Measurements from ENCODE around the gene RTP1.
"Not testable (repeated sequence)": the region's sequence is repeated elsewhere in the genome, so short reads cannot be mapped to it uniquely, and the experiment has no call there.

Gene RTP1, protein sequence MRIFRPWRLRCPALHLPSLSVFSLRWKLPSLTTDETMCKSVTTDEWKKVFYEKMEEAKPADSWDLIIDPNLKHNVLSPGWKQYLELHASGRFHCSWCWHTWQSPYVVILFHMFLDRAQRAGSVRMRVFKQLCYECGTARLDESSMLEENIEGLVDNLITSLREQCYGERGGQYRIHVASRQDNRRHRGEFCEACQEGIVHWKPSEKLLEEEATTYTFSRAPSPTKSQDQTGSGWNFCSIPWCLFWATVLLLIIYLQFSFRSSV
- 0 to 0.18 (median 0) reads per million in 4 experiments for total RNA-seq

- no peak for DNase-seq
These were observed at the start of gene RTP1 for GRCh38 chr3:187197335-187197649. Gene RTP1 (plus strand): TSS chr3:187197486. CDS start chr3:187197516, 30 bp downstream.

- DNase-seq: no peak
These were observed 47.1 kb upstream of the RTP1 start for GRCh38 chr3:187150186-187150585.

DNA sequence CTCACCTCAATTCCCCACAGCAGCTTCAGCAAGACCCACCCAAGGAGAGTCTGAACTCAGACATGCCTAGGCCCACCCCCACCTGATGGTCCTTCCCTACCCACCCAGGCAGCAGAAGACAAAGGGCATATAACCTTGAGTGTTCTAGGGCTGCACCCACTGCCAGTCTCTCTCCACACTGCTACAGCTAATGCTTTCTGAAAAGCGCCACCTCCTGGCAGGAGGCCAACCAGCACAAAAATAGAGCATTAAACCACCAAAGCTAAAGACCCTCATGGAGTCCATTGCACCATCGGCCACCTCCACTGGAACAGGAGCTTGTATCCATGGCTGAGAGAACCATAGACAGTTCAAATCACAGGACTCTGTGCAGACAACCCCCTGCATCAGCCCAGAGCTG, 46.7 kb upstream of the RTP1 start:
- peak; percentile 46 for DNase-seq

DNA sequence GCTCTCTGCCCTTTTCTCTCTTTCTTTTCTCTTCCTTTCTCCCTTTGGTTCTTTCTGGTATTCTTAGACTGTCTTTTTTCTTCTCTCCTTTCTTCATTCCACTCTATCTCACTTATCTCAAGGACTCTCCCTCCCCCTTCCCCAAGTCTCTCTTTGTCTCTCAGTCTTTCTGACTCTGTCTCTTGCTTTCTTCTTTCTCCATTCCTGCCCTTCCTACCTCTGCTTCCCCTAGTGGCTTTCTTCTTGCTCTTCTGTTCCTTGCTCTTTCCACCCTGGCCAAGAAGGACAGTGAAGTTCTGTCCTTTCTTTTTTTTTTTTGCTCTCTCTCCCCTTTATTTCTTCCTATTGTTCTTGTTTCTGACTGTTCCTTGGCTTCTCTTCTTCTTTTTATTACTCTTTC, 35.7 kb upstream of the RTP1 start:
- no peak for DNase-seq

- DNase-seq: no peak
These were observed 34.9 kb upstream of the RTP1 start for GRCh38 chr3:187162265-187162953.

DNA sequence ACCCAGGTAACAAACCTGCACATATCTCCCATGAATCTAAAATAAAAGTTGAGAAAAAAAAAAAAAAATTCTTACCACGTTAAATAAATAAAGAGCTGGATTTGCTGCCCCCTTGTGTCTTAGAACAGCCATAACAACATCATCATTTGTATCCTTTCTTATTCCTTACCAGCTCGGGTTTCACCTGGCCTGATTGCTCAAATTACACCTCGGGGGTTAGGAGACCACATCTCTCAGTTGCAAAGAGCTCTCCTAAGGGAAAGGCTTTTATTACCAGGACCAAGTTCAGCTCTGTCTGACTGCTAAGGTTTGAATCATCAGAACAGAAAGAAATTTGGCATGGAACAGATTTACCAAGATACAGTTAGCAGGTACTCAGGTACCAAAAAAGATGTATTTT, 32.1 kb upstream of the RTP1 start:
- peak; percentile 2 for DNase-seq

DNA sequence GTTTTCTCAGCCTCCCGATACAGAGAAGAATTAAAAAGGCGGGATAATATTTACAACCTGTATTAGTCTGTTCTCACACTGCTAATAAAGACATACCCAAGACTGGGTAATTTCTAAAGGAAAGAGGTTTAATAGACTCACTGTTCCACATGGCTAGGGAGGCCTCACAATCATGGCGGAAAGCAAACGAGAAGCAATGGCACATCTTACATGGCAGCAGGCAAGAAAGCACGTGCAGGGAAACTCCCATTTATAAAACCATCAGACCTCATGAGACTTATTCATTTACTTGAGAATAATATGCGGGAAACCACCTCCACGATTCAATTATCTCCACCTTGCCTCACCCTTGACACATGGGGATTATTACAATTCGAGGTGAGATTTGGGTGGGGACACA, 30.5 kb upstream of the RTP1 start:
- no peak for DNase-seq

DNA sequence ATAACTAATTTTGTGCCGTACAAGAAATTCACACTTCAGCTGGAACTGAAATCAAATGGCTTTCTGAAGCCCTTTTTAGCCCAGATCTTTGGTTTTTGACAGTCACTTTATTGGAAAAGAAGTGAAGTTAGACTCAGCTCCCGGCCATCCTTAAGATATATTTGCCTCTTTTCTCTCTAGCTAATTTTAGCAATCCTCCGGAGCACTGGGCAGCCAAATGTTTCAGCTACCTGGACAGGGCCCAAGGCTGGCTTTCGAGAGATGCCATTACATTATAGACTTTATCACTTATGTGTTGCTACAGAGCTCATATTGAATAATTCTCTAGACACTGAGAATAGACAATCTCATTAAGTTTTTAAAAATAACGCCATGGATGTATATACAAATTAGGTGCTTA, 29.5 kb upstream of the RTP1 start:
- no peak for DNase-seq

DNA sequence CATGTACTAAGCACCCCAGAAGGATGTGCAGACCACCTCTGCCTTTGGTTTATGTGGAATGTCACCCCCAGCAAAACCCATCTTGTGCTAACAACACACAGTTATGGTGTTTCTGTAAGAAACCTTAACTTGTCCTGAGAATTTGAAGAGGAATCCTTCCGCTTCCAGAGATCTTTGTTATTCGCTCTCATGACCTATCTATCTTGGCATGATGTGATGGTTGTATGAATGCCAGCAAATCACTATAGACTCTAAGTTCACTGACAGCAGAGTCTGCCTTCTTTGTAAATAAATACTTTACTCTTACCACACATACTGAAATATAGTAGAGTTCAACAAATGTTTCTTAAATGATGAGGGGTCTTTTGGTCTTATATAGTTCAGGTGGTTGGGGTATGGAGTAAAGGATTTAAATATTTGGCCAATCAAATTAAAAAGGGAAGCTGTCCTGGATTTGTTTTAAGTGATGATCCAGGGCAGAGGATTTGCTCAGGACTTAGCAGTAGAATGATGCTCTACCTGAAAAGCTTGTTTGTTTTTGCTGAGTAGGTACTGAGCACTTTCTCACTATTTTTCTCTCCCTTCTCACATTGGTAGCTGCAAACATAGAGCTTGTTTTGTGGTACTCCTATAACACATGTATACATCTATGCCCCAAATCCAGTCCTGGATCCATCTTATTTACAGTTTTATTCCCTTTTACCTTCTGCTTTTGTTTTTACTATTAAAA, 27.9 kb upstream of the RTP1 start:
- no peak for DNase-seq

- DNase-seq: not testable (repeated sequence)
These were observed 26.4 kb upstream of the RTP1 start for GRCh38 chr3:187170911-187171310.

DNA sequence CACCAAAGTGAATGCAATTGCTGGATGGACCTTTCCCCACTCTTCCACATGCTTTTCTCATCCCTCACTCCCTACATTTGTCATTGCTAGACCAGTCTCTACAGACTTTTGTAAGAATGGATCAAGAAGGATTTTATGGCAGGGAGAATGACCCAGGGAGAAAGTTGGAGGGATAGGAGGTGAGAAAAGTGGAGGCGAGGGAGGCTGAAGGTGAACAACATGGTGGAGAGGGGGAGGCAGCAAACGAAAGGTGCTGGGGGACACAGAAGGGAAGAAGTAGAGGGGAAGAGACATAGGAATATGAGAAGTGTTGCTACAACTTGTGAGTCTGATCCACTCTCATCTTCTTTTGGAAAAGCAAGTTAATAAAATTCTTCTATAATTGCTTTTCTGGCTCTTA, 24.4 kb upstream of the RTP1 start:
- DNase-seq: no peak

DNA sequence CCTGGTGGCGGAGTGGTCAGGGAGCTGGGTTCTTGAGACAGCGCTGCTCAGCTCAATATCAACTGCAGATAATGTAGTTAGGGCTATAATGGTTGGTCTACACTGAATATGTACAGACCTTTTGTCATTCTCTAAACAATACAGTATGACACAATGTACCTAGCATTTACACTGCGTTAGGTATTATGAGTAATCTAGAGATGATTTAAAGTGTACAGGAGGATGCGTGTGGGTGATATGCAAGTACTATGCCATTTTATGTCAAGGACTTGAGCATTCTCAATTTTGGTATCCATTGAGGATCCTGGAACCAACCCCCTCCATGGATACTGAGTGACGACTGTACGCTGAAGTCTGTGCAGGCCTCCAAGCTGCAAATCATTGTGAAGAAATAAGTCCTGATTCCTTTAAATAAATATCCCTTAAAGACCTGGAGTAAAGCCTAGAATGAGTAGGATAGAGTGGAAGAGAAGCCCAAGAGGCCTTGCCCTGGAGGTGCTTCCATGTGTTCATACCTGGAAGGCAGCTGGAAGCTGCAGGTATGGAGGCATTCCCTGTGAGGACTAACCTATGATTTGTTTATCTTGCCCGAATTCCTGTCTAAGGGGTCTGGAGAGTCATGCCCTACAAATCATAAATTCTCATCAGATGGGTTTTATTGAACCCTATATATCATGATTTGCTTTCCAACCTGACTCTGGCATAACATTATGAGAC, 15.7 kb upstream of the RTP1 start:
- no peak for DNase-seq

- no peak for DNase-seq
These were observed 13.9 kb upstream of the RTP1 start for GRCh38 chr3:187183210-187183862.

DNA sequence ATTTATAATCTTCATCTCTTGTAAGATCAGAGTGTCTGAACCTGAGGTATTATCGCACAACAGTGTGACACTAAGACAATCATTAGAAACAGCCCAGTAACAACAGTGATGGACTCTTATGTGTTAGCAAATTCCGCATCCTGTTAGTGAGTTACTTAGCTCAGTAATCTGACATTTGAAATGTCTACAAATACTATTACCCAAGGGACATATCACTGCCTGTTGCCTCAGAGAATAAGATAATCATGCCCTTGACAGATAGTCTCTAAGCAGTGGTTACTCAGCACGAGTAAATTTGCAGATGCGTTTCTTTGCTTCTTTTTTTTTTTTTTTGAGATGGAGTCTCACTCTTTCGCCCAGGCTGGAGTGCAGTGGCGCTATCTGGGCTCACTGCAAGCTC, 13.4 kb upstream of the RTP1 start:
- DNase-seq: no peak

DNA sequence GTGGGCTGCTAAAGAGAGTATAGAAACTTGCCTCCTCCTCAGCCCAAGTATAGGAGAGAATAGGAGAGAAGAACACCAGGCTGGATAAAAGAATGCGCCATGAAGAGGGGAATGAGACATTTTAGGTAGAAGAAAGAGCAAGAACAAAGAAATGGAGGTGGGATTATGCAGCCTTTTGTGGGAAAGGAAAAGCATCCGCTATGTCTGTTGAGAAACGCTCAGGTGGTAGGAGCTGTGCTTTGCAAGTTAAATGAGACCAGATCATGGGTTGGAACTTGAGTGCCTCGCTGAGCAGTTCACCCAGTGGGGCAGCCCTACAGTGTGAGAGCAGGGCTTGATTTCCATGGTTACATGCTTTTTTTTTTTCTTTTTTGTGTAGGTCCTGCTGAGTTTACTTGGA, 11.5 kb upstream of the RTP1 start:
- DNase-seq: no peak

GRCh38 chr3:187186375-187186774, 10.9 kb upstream of the RTP1 start:
- DNase-seq: no peak

- DNase-seq: no peak
These were observed 10.4 kb upstream of the RTP1 start for GRCh38 chr3:187186801-187187421.

- DNase-seq: no peak
These were observed 8.4 kb upstream of the RTP1 start for GRCh38 chr3:187188931-187189330.

- no peak for DNase-seq
These were observed 6.0 kb upstream of the RTP1 start for GRCh38 chr3:187191271-187191670.

DNA sequence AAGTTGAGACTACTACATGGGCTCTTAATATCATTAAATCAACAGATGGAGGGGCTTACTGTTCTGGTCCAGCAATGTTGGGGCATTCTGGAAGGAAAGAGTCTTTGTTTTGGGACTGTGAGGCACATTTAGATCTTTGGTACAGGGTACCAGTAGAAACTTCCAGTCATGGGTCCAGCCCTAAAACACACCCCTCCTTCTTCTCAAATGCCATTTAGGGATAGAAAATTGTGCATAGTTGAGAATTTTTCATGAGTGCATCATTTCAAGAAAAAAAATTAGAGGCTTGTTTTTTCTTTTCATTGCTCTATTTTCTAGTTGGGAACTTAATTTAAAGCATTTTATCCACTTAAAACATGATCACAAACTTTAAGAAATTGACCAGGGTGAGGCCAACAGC, 4.1 kb upstream of the RTP1 start:
- DNase-seq: no peak

GRCh38 chr3:187196573-187197334, 532 bp upstream of the RTP1 start:
- DNase-seq: no peak

- no peak for DNase-seq
These were observed 1.2 kb downstream of the RTP1 start for GRCh38 chr3:187198490-187198889.
